ENCODE results near the gene BRCC3.

- no peak for TF ChIP-seq RCOR1 (IDR thresholded peaks at IDR 0.05; ENCODE audit: low read length)
- no peak for TF ChIP-seq CTCF (IDR thresholded peaks at IDR 0.05)
- no peak for TF ChIP-seq EP300 (IDR thresholded peaks at IDR 0.05; ENCODE audit: borderline replicate concordance in 1 of 2, low read depth in 1 of 2, low read length in 1 of 2)
- TF ChIP-seq, protein P1, sequence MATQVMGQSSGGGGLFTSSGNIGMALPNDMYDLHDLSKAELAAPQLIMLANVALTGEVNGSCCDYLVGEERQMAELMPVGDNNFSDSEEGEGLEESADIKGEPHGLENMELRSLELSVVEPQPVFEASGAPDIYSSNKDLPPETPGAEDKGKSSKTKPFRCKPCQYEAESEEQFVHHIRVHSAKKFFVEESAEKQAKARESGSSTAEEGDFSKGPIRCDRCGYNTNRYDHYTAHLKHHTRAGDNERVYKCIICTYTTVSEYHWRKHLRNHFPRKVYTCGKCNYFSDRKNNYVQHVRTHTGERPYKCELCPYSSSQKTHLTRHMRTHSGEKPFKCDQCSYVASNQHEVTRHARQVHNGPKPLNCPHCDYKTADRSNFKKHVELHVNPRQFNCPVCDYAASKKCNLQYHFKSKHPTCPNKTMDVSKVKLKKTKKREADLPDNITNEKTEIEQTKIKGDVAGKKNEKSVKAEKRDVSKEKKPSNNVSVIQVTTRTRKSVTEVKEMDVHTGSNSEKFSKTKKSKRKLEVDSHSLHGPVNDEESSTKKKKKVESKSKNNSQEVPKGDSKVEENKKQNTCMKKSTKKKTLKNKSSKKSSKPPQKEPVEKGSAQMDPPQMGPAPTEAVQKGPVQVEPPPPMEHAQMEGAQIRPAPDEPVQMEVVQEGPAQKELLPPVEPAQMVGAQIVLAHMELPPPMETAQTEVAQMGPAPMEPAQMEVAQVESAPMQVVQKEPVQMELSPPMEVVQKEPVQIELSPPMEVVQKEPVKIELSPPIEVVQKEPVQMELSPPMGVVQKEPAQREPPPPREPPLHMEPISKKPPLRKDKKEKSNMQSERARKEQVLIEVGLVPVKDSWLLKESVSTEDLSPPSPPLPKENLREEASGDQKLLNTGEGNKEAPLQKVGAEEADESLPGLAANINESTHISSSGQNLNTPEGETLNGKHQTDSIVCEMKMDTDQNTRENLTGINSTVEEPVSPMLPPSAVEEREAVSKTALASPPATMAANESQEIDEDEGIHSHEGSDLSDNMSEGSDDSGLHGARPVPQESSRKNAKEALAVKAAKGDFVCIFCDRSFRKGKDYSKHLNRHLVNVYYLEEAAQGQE (IDR thresholded peaks at IDR 0.05; ENCODE audit: low read depth, low read length), result no peak
- no peak for TF ChIP-seq IRF3 (IDR thresholded peaks at IDR 0.05; ENCODE audit: low read depth, low read length)
- TF ChIP-seq, protein P2, sequence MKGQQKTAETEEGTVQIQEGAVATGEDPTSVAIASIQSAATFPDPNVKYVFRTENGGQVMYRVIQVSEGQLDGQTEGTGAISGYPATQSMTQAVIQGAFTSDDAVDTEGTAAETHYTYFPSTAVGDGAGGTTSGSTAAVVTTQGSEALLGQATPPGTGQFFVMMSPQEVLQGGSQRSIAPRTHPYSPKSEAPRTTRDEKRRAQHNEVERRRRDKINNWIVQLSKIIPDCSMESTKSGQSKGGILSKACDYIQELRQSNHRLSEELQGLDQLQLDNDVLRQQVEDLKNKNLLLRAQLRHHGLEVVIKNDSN (IDR thresholded peaks at IDR 0.05; ENCODE audit: borderline replicate concordance, low read depth), result no peak
Observed at GRCh38 chrX:155068165-155068564, 3.1 kb upstream of the BRCC3 start.
